Keratinocyte (primary cell): ENCODE data around the gene MLH1. TPM values are rescaled to one million over a fixed set of nuclear protein-coding genes. Genes with fewer than 3 reads are reported as not detected.

ENCODE experiments used
- DNase-seq: peaks from one replicate; pipeline ENCODE4 v3.0.0-alpha.2; 2011; ENCODE audit warnings: low read depth, missing footprints, low spot score
- FAIRE-seq: peaks from 2 replicates; lab custom pipeline; 2011; peaks lifted over from hg19 to GRCh38; lab: Jason Lieb, UNC
- H2AFZ ChIP-seq: 2 replicates; pipeline ENCODE4 v1.6.0; 2012; ENCODE audit warnings: low read length, control low read depth, inconsistent platforms; ENCODE audit not compliant: control insufficient read depth
- H3K27ac ChIP-seq: 2 replicates; pipeline ENCODE4 v1.5.1; 2011; ENCODE audit warnings: low read length; ENCODE audit not compliant: control insufficient read depth, insufficient read depth
- H3K27me3 ChIP-seq: 3 replicates; pipeline ENCODE4 v1.6.0; 2011; ENCODE audit warnings: low read length; ENCODE audit not compliant: control insufficient read depth, insufficient read depth; ENCODE audit errors: extremely low read depth
- H3K36me3 ChIP-seq, 2 experiments: 2 replicates in 1 of 2; 3 replicates in 1 of 2; pipeline ENCODE4 v1.5.1; 2011; ENCODE audit warnings: low read length in 2 of 2, mild to moderate bottlenecking in 1 of 2; ENCODE audit not compliant: control insufficient read depth in 2 of 2, insufficient read depth in 2 of 2; ENCODE audit errors: extremely low read depth in 1 of 2
- H3K4me1 ChIP-seq: 3 replicates; pipeline ENCODE4 v1.5.1; 2011; ENCODE audit warnings: low read length; ENCODE audit not compliant: control insufficient read depth, insufficient read depth; ENCODE audit errors: extremely low read depth
- H3K4me2 ChIP-seq: 3 replicates; pipeline ENCODE4 v1.6.0; 2011; ENCODE audit warnings: low read depth, low read length; ENCODE audit not compliant: control insufficient read depth, insufficient read depth; ENCODE audit errors: extremely low read depth
- H3K4me3 ChIP-seq, 3 experiments: fragments of 200-600 bp in 1 of 3; sonication (generic) in 1 of 3; 2 replicates in 2 of 3; 3 replicates in 1 of 3; pipeline ENCODE4 v1.5.1; 2011 to 2016; ENCODE audit warnings: low read length in 3 of 3, mild to moderate bottlenecking in 3 of 3, control low read depth in 2 of 3, inconsistent platforms in 1 of 3, low read depth in 1 of 3, mixed read lengths in 1 of 3, mixed run types in 1 of 3, moderate library complexity in 1 of 3; ENCODE audit not compliant: control insufficient read depth in 2 of 3, insufficient read depth in 2 of 3; ENCODE audit errors: extremely low read depth in 1 of 3
- H3K79me2 ChIP-seq: 2 replicates; pipeline ENCODE4 v1.6.0; 2012; ENCODE audit warnings: low read length; ENCODE audit not compliant: control insufficient read depth, insufficient read depth
- H3K9ac ChIP-seq: 3 replicates; pipeline ENCODE4 v1.6.0; 2011; ENCODE audit warnings: low read length; ENCODE audit not compliant: control insufficient read depth, insufficient read depth; ENCODE audit errors: extremely low read depth
- H3K9me1 ChIP-seq: 3 replicates; pipeline ENCODE4 v1.6.0; 2011; ENCODE audit warnings: low read length; ENCODE audit not compliant: control insufficient read depth, insufficient read depth; ENCODE audit errors: extremely low read depth
- H3K9me3 ChIP-seq: 2 replicates; pipeline ENCODE4 v1.5.1; 2012; ENCODE audit warnings: low read depth, low read length; ENCODE audit not compliant: control insufficient read depth
- H4K20me1 ChIP-seq: 3 replicates; pipeline ENCODE4 v1.6.0; 2011; ENCODE audit warnings: low read length; ENCODE audit not compliant: control insufficient read depth, insufficient read depth; ENCODE audit errors: extremely low read depth
- CTCF ChIP-seq, 3 experiments: IDR thresholded peaks in 1 of 3; conservative IDR thresholded peaks in 1 of 3; optimal IDR thresholded peaks in 1 of 3; 2 replicates in 2 of 3; 3 replicates in 1 of 3; pipeline versions ENCODE3 to v1.5.1; 2011; ENCODE audit warnings: low read length in 3 of 3, mild to moderate bottlenecking in 3 of 3, moderate library complexity in 2 of 3, control low read depth in 1 of 3, inconsistent platforms in 1 of 3; ENCODE audit not compliant: insufficient read depth in 2 of 3; ENCODE audit errors: extremely low read depth in 1 of 3
- EZH2 ChIP-seq: IDR thresholded peaks from one replicate; pipeline ENCODE4 v1.6.1; 2012; ENCODE audit warnings: inconsistent platforms, mild to moderate bottlenecking, low read length, moderate library complexity
- dilution Hi-C: fragments of 300-500 bp; cut with MboI; formaldehyde crosslinking; loops from one replicate; pipeline ENCODE4 v1.7.0; 2020; ENCODE audit warnings: low sequenced_read_pairs; ENCODE audit not compliant: extremely low pct_ligation_motif_present
- polyA plus RNA-seq, 5 experiments: library from polyadenylated mRNA; depleted of rRNA in 3 of 5; stranded (reverse) in 3 of 5; stranded (forward) in 1 of 5; unstranded in 1 of 5; fragments of >200 nt; gene quantifications; 1 replicate in 1 of 5; 2 replicates in 3 of 5; 3 replicates in 1 of 5; pipeline versions ENCODE4 v1.2.1 to v1.2.3, GENCODE V29; 2011 to 2012; ENCODE audit warnings: missing spikeins in 2 of 5, low read depth in 1 of 5, low replicate concordance in 1 of 5

The MLH1 gene
- polyA plus RNA-seq, 1 donor (not counting 4 experiments of a cell fraction or from before 2014, with no cell fraction given): 44.7 TPM

- H3K9me1 ChIP-seq: no peaks in the 10 kb centered on the region
- DNase-seq (no peak), FAIRE-seq (no peak)
- H3K9ac ChIP-seq: no peak overlapping the region
- H3K9me3 ChIP-seq: no peaks in the 10 kb centered on the region
- H3K4me2 ChIP-seq: peak overlapping the region; percentile 67
- H3K79me2 ChIP-seq: peaks cover 50% of the 10 kb centered on the region
- no peak overlapping the region for H2AFZ ChIP-seq
- peak overlapping the region in 1 of 3 experiments; percentile 13 for H3K4me3 ChIP-seq
- peaks cover 28% of the 10 kb centered on the region for H3K4me1 ChIP-seq
- dilution Hi-C loops: no loop called here
- no peak overlapping the region for H3K27ac ChIP-seq
- peaks cover 3% of the 10 kb centered on the region for H4K20me1 ChIP-seq
- peaks cover 8 to 10% of the 10 kb centered on the region in 2 experiments for H3K36me3 ChIP-seq
- TF ChIP-seq EZH2: no peak
- no peak for TF ChIP-seq CTCF (optimal IDR thresholded peaks at IDR 0.05 in 1 of 3, IDR thresholded peaks at IDR 0.05 in 1 of 3, conservative IDR thresholded peaks at IDR 0.05 in 1 of 3; ENCODE audit: extremely low read depth in 1 of 3, insufficient read depth in 2 of 3, low read length in 3 of 3)
- no peaks in the 10 kb centered on the region for H3K27me3 ChIP-seq
These were observed 3.8 kb upstream of the MLH1 start for GRCh38 chr3:36989568-36989967.

GRCh38 chr3:36991147-36991546 is 2.2 kb upstream of the MLH1 start:
- Histone ChIP-seq H3K9ac (peak overlapping the region; percentile 88), H3K79me2 (peaks cover 51% of the 10 kb centered on the region), H3K27me3 (no peaks in the 10 kb centered on the region), H3K36me3 (peaks cover 5 to 9% of the 10 kb centered on the region in 2 experiments), H3K9me3 (no peaks in the 10 kb centered on the region), H3K4me2 (peak overlapping the region; percentile 67), H4K20me1 (peaks cover 3% of the 10 kb centered on the region), H3K4me3 (peak overlapping the region; percentile 65 to 83 (median 75)), H3K27ac (peak overlapping the region; percentile 91), H3K9me1 (no peaks in the 10 kb centered on the region), H3K4me1 (peaks cover 28% of the 10 kb centered on the region), H2AFZ (no peak overlapping the region)
- dilution Hi-C loops: no loop called here
- no peak for TF ChIP-seq EZH2
- TF ChIP-seq CTCF (optimal IDR thresholded peaks at IDR 0.05 in 1 of 3, IDR thresholded peaks at IDR 0.05 in 1 of 3, conservative IDR thresholded peaks at IDR 0.05 in 1 of 3; ENCODE audit: extremely low read depth in 1 of 3, insufficient read depth in 2 of 3, low read length in 3 of 3): no peak
- FAIRE-seq (no peak), DNase-seq (no peak)
